ENCODE results near the gene DUOX1.
"Not testable (repeated sequence)": the region's sequence is repeated elsewhere in the genome, so short reads cannot be mapped to it uniquely, and the experiment has no call there.

The DUOX1 gene

GRCh38 chr15:45121706-45122417 is 7.9 kb upstream of the DUOX1 start:
- DNase-seq (ENCODE audit: low spot score) = no peak

GRCh38 chr15:45122719-45123118 is 7.1 kb upstream of the DUOX1 start:
- DNase-seq (ENCODE audit: low spot score) = no peak

DNA sequence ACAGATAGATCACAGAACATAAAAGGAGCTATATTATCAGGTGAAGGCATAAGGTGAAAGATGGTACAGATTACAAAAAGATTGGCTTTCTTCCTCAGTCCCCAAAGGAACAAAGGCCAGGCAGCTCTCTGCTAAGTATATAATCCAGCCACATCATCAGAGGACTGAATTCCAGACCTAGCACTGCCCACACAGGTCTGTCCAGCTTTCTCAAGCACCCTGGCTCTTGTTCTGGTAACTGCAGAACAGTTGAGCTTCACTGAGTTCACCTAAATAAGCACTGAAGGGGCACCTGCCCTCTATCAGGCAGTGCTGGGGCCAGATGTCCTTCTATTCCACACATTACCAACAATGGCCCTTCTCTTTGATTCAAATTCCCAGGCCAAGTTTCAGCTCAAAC is 6.4 kb upstream of the DUOX1 start:
- no peak for DNase-seq (ENCODE audit: low spot score)

DNA sequence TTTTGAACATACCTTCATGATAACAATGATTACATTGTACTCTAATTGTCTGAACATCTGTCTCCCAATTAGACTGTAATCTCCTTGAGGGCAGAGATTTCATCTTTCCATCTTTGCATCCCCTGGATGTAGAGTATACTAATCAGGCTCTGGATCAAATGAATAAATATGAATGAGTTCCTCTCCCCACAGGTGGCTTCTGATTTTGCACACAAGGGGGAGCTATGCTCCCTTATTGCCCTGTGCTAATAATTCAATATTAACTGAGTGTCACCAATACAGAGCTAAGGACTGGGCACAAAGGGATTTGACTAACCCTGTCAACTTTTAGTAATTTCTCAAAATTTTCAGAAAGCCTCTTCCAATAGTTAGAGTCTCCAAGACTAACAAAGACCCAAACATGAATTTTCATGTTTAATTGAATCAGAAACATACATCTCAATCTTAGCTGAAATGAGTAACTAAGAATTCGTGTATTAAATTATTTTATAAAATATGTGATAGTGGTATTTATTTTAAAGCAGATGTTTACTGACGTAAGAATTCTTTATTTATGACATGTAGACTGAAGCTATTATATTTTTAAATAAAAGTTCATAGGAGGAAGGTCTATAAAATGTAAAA is 3.1 kb upstream of the DUOX1 start:
- no peak for DNase-seq (ENCODE audit: low spot score)

GRCh38 chr15:45128971-45129639 is 689 bp upstream of the DUOX1 start:
- no peak for DNase-seq (ENCODE audit: low spot score)

- no peak for DNase-seq (ENCODE audit: low spot score)
Observed at GRCh38 chr15:45130291-45131000, 652 bp downstream of the DUOX1 start.

DNA sequence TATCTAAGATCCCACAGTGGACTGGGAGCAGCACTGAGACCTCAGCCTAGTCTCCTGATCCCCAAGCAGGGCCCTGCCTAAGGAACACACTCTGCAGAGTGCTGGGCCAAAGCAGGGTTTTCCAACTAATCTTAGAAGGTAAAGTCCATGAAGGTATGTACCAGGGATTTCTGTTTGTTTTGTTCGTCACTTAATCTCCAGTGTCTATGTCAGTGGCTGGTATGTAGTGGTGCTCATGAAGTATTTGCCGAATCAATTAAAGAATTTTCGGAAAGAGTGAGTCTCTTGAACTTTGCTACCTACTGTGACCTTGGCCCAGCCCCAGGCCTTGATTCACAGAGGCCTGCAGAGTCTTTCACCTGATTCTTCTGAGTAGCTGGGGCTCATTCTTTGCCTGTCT is 1.7 kb downstream of the DUOX1 start:
- DNase-seq (ENCODE audit: low spot score) = no peak

DNA sequence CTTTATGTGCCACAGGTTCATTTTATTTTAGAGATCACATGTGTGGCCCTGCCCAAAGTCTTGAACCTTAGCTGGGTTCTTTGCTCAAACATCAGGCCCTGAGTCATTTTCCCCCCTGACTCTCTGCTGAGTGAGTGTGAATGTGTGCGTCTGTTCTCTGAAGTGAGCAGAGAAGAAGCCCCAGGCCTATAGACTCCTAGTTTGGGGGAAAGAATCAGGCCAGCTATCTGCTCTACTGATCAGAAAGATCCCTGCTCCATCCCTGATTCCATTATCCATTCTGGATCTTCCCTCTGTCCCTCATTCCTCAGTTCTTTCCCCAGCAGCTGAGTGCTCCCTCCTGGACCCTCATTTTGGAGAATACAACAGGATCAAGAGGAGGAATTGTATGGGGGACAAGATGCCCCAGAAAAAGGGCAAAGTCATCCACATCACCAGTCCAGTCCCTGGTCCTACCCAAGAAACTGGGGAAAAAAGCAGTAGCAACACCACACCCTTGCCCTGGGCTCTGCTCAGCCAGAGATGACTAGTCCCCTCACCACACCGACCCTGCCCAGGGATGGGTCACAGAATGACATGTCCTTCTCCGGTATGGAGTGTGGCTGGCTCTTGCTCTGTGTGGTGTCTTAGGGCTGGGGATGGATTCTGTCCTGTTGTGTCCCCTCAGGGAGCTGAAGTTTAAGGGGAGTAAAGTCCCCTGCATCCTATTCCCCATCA is 3.2 kb downstream of the DUOX1 start:
- DNase-seq (ENCODE audit: low spot score) = no peak

- no peak for DNase-seq (ENCODE audit: low spot score)
Observed at GRCh38 chr15:45133561-45133920, 3.7 kb downstream of the DUOX1 start.

DNA sequence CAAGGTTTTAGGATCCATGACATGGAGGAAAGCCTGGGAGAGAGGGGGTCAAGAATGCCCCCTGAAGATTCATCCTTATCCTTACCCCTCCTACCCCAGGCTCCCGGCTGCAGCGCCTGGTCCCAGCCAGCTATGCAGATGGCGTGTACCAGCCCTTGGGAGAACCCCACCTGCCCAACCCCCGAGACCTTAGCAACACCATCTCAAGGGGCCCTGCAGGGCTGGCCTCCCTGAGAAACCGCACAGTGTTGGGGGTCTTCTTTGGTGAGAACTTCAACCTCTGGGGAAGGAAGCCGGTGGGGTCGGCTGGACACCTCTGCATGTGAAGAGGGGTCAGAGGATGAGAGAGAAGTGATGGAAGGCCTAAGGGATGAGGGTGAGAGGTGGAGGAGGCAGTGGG is 4.3 kb downstream of the DUOX1 start:
- no peak for DNase-seq (ENCODE audit: low spot score)

GRCh38 chr15:45134682-45135604 is 5.1 kb downstream of the DUOX1 start:
- peak; percentile 62 for DNase-seq (ENCODE audit: low spot score)

DNA sequence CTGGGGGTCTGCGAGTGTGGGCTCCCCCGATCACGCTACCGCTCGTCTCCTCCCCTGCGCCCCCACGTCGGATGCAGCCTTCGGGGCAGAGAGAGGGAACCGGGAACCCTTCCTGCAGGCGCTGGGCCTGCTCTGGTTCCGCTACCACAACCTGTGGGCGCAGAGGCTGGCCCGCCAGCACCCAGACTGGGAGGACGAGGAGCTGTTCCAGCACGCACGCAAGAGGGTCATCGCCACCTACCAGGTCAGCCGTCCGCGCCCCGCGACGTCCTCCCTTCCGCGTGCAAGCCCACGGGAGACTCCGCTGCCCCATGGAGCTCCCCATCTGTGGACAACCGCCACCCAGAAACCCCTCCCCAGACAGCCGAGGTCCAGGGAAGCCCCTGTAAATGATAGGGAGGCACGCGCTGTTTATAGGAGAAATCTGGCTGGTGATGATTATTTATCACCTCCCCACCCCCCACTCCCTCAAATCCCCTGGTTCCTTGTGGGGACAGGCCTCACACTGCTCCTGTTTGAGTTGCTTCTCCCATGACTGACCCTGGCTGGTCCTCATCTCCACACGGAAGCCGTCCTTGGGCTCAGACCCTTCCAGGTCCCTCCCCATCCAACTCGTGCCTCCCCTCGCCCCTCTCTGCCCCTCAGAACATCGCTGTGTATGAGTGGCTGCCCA is 6.0 kb downstream of the DUOX1 start:
- DNase-seq (ENCODE audit: low spot score) = not testable (repeated sequence)

GRCh38 chr15:45136378-45136764 is 6.6 kb downstream of the DUOX1 start:
- DNase-seq (ENCODE audit: low spot score) = no peak

DNA sequence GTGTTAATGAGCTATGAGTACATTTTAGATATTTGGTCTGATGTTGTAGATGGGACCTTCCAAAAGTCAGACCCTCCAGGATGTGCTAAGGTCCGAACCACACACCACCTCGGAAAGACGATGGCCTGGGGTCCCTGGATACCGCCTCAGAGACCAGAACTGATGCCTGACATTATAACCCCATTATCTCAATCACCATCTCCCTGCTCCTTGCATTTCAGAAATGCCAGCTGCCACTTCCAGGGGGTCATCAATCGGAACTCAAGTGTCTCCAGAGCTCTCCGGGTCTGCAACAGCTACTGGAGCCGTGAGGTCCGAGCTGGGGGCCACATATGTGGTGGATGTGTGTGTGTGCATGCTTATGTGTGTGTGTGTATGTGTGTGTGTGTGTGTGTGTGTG is 7.9 kb downstream of the DUOX1 start:
- no peak for DNase-seq (ENCODE audit: low spot score)

- DNase-seq (ENCODE audit: low spot score) = no peak
Observed at GRCh38 chr15:45138814-45139765, 9.3 kb downstream of the DUOX1 start.

DNA sequence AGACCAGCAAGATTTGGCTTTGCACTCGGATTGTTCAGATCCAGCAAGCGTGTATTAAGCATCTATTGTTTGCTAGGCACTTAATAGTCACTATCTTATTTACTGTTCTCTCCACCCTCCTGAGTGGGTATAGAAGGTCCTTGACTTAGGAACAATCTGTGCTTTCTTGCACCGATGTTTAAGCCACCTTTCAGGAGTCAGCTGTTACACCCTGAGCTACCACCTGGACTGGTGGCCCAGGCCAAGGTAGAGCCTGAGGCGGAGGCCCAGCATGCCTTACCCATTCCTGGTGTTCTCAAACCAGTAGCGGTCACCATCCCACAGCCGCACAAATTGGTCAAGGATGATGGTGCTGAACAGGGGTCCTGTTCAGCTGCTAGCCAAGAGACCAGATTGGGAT is 10.0 kb downstream of the DUOX1 start:
- no peak for DNase-seq (ENCODE audit: low spot score)

- no peak for DNase-seq (ENCODE audit: low spot score)
Observed at GRCh38 chr15:45140557-45141250, 10.9 kb downstream of the DUOX1 start.

DNA sequence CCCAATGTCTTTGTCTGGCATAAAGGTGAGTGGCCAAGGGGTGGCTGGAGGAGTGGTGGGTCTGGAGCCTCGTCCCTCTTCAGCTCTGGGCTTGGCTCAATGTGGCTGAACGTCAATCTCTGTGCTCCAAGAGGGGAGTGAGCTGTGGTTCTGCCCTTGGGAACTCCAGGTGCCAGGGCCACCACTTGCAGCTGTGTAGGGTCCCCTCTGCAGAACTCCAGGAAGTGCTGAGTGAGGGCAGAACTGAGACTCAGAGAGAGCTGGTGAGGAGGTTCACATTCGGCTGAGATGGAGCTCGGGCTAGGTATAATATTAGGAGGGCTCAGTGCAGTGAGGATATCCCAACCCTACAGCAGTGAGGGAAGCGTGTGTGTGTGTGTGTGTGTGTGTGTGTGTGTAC is 11.6 kb downstream of the DUOX1 start:
- no peak for DNase-seq (ENCODE audit: low spot score)

DNA sequence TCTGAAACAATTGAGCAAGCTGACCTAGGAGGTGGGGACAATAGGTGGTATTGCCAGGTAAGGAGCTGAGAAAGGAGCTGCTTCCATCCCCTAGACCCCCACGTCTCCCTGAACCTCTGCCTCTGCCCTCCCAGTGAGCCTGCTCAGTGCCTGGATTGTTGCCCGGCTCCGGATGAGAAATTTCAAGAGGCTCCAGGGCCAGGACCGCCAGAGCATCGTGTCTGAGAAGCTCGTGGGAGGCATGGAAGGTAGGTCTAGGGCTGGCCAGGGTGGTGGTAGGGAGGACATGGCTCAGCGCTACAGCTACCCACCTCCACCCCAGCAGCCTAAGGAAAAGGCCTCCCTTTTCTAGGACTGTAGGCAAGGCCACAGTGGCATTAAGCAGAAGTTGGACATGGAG is 13.3 kb downstream of the DUOX1 start:
- no peak for DNase-seq (ENCODE audit: low spot score)
